Stimulated activated CD4-positive, alpha-beta T cell treated with anti-CD3 and anti-CD28 coated beads, Interleukin-15, amount 100 ng/mL, for 48 hours (primary cell): Measurements from ENCODE around the gene A4GNT.
"Not testable (repeated sequence)": the region's sequence is repeated elsewhere in the genome, so short reads cannot be mapped to it uniquely, and the experiment has no call there.

Source experiments
- DNase-seq, 2 donors: peaks; one replicate each; pipeline ENCODE4 v3.0.0-alpha.2; 2020; ENCODE audit warnings: low read depth in 2 of 2

A4GNT gene

DNA sequence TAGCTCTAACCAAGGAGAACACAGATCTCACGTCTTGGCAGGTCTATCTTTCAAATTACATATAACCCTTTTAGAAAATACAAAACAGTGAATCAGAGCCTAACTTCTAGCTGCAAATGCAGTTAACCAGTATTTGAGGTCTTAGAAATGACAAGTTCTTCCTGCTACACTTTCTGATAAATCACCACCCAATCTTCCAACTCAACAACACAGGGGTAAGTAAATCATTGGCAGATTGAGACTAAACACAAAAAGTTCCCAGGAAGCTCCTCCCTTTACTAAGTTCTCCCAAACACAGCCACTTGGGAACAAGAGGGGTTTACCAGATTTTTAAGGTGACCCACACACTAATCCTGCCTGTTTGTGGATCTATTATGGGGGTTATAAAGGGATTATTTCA lies at the start of gene A4GNT:
Gene A4GNT, minus strand, starts transcription at position 152 of the 400 bp plus-strand sequence. CDS start 1,134 bp downstream, outside the sequence.
- DNase-seq: no peak

- DNase-seq: peak in 1 of 2 donors; percentile 14
Measured at GRCh38 chr3:138180375-138181029, 48.3 kb upstream of the A4GNT start.

GRCh38 chr3:138174421-138175131 lies 42.4 kb upstream of the A4GNT start, which contains the start of gene DBR1:
Gene DBR1, minus strand, starts transcription at chr3:138174921. Its CDS starts 126 bp downstream, at chr3:138174795.
- peak; percentile 53 to 68 for DNase-seq

- no peak for DNase-seq
Measured at GRCh38 chr3:138173769-138174420, 41.7 kb upstream of the A4GNT start.

GRCh38 chr3:138172625-138173024 lies 40.4 kb upstream of the A4GNT start:
- DNase-seq: no peak

- DNase-seq: no peak
Measured at GRCh38 chr3:138165061-138165460, 32.9 kb upstream of the A4GNT start.

DNA sequence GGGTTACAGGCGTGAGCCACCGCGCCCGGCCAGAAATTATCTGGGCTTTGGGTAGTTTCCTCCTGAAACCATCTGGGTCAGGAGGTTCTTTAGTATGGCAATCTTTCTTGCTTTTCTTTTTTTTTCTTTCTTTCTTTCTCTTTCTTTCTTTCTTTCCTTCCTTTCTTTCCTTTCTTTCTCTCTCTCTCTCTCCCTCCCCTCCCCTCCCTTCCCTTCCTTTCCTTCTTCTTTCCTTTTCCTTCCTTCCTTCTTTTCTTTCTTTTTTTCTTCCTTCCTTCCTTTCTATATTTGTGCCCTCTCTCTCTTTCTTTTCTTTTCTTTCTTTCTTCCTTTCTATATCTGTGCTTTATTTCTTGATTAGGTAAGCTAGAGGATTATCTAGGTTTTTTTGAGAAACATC lies 25.6 kb upstream of the A4GNT start:
- no peak for DNase-seq

DNA sequence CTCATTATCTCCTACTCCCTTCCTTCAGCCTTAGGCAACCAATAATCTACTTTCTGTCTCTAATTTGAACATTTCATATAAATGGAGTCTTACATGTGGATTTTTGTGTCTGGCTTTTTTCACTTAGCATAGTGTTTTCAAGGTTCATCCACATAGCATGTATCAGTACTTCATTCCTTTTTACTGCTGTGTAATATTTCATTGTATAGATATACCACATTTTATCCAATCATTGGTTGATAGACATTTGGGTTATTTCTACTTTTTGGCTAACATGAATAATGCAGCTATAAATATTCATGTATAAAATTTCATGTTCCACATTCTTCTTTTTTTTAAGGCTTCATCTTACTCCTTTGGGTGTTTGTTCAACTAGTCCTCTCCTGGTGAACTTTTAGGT lies 22.3 kb upstream of the A4GNT start:
- DNase-seq: no peak

DNA sequence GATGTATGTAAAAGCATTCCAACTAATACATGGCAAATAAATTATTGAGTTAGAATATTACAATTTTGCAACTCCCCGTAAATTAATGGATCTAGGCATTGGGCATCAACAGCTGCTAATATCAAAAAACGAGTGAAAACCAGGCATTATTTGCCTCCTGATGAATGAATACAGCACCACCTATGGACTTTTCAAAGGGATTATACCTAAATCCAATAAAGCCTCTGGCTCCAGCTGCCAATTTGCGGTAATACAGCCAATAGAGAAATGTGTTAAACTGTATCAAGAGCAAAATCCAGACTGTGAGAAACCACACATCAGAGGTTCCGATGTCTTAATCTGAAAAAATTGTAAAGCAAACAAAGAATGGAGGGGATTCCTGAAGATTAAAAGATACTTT lies 16.3 kb upstream of the A4GNT start:
- DNase-seq: no peak

GRCh38 chr3:138142181-138142580 lies 10.0 kb upstream of the A4GNT start:
- DNase-seq: not testable (repeated sequence)

- no peak for DNase-seq
Measured at GRCh38 chr3:138140940-138141339, 8.8 kb upstream of the A4GNT start.

- DNase-seq: no peak
Measured at GRCh38 chr3:138139691-138140090, 7.5 kb upstream of the A4GNT start.

DNA sequence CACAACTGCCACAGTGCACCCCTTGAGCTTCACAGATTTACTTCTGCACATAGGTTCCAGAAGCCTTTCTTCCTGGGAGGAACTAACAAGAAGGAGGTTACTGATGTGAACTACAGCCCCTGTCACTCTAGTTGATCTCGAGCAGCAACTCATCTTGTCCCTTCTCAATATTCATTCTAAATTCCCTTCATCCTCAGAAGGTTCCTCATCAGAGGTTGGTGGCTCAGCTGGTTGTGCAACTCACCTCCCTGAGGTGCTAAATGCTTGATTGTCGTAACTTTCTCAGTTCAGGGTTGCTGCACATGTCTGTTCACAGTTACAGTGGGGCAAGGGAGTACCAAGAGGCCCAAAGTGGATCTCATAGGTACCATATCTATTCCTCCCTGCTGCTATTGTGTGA lies 5.7 kb upstream of the A4GNT start:
- DNase-seq: no peak

GRCh38 chr3:138136201-138136600 lies 4.0 kb upstream of the A4GNT start:
- DNase-seq: no peak

DNA sequence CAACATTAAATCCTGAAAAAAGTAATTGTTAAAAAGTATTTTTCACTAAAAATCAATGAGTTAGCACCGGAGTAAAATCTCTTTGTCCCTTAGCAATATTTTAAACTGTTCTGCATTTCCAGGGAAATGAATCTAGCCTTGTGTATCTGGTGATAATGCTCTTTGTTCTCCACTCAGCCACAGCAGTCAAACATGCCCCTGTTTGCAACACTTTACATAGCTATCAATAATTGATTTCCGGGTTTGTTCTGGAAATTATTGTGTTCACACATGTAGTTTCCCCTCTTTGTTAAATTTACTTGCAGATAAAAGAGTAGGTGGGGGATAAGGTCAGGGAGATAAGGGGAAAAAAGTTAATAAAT lies 3.6 kb upstream of the A4GNT start:
- no peak for DNase-seq

DNA sequence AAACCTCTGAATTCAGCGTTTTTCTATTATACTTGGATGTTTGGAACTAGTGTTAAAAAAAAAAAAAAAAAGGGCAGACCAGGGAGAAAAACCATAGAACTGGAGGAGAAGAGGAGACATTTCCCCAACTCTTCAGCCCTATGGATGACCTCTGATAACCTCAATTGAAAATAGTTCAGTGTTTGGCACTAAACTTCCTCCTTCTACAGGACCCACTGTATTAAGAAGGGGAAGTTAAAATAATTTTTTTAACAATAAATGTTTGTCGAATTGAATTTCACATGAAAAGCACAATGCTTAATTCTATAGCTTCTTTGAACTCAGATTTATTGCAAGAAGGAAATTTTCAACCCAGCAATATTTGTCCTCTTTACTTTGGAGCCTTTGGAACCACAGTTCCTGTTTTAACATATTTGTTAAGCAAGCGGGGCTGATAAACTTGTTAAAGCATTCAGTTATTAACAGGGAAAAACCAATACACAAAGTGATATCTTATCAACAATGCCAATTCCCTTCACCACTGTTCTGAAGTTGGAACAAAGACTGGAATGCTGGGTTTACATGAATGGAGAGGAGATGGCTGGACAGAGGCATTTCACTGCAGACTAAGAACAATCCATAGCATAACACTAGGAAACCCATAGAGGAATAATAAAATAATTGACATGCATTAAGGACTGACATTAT lies 3.1 kb upstream of the A4GNT start:
- no peak for DNase-seq

DNA sequence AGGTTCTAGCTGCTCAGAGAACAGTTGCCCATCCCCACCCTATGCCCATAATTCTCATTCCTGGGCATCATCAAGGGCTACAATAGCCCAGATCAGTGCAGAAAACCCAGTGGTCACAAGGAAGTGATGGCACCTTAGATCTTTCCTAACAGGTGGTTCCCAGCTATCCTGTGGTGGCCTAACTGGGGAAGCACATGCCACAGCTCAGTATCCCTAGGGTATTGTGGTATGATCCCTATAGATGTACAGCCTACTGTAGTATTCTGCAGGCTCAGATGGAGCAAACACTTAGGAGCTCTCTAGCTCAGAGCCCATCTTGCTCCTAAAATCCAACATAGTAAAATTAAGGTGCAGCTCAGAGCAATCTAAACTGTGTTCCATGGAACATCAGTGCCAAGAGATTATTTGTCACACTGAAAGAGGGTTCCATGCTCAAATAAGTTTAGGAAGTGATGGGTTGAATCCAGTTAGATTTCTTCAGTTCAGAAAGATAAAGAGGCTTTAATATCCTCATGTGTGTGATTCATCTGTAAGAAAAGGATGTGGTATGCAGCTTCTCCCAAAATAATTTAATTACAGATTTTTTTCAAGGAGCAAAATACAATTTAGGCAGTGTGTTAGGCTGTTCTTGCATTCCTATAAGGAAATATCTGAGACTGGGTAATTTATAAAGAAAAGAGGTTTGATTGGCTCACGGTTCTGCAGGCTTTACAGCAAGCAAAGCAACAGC lies 4.4 kb downstream of the A4GNT start:
- DNase-seq: no peak

DNA sequence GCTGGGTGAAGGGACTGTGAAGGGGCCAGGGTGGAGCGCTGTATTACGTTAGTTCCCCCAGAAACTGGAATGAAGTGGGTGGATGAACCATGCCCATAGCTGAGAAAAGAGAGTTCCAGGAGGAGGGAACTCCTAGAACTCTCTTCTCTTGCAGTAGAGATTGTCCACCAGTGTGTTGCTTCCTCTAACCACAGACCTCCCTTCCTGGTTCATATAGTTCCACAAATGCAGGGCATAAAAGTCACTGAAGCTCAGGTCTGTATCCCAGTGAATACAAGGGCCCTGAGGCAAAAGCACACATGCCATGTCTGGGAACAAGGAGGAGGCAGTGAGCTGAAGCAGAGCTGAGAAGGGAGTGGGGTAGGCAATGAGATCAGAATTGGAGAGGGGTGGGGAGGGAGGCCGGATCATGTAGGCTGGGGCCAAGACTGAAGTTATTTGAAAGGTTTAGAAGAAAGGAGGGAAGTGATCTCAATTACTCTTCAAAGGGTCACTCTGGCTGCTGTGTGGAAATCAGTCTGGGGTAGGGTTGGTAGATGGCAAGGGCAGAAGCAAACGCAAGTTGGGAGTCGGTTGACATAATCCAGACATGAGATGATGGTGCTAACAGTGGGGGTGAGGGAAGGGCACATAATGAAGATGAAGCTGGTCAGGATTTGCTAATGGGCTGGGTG lies 6.5 kb downstream of the A4GNT start:
- no peak for DNase-seq

GRCh38 chr3:138124706-138125355 lies 7.4 kb downstream of the A4GNT start:
- no peak for DNase-seq

- no peak for DNase-seq
Measured at GRCh38 chr3:138124188-138124587, 8.0 kb downstream of the A4GNT start.

- no peak for DNase-seq
Measured at GRCh38 chr3:138119423-138119766, 12.8 kb downstream of the A4GNT start.
